HG03457 (cell line): Measurements from ENCODE around the gene WDR73.
"Not testable (repeated sequence)": the region's sequence is repeated elsewhere in the genome, so short reads cannot be mapped to it uniquely, and the experiment has no call there.

Experiments used
- ATAC-seq: cut with Tn5 transposase; IDR thresholded peaks from one replicate; pipeline ENCODE4 v1.9.1; 2021; ENCODE audit warnings: moderate number of reproducible peaks; ENCODE audit not compliant: unreplicated experiment

The WDR73 gene

GRCh38 chr15:84653910-84654688 lies at the start of gene WDR73:
Gene WDR73, minus strand, starts transcription at chr15:84654283. Its CDS starts 9 bp downstream, at chr15:84654274.
- ATAC-seq: peak; percentile 74

GRCh38 chr15:84703808-84704207 lies 49.7 kb upstream of the WDR73 start:
- no peak for ATAC-seq

- no peak for ATAC-seq
Observed at GRCh38 chr15:84702961-84703482, 48.9 kb upstream of the WDR73 start.

DNA sequence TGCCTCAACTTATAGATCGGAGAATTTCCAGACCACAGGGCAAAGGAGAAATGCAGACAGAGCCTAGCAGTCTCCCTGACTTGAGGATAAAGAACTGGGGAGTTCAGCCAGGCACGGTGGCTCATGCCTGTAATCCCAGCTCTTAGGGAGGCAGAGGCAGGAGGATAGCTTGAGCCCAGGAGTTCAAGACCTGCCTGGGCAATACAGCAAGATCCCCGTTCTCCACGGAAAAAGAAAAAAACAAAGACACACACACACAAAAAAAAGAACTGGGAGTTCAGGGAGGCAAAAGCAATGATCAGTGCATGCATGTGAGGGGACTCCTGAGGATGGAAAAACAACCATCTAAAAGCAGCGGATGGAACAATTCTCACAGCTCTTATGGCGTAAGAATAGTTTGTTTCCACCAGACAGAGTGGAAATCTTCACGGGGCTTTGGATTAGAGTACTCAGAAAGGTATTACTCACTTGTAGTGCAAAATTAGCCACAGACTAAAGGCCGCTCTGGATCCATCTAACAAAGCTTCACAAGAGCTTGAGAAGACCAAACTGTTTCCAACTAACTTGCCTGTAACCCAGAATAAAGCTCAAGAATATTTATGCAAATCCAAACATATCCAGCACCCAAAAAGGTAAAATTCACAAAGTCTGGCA lies 45.6 kb upstream of the WDR73 start:
- no peak for ATAC-seq

DNA sequence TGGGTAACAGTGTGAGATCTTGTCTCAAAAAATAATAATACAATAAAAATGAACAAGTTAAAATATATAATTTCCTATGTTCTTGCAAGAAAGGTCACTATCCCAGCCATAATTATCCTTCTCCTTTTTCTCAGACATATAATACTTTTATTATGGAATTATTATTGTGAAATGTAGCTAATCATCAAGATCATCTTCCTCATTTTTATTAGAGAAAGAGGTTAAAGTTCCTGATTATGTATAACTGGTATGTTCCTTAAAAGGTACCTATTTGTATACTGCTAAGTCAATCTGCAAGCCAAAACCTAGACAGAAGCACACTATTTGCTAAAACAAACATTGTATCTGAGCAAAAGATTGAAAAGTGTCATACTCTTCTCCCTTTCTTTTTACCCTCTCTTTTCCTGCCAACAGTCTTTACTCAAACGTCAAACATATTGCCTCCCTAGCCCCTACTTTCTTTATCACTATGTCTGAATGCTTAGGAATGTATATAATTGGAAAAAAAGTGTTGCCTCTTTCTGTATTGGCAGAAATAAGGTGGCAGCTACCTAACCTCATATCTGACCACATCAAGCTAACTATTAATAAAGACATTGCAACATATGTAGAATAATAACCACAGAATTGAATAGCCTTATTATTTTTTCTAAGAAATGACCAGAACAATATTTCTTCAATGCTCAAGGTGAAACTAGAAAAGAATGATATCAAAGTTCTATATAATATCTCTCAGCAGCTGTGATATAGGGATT lies 43.3 kb upstream of the WDR73 start:
- no peak for ATAC-seq

- ATAC-seq: no peak
Observed at GRCh38 chr15:84696757-84697156, 42.7 kb upstream of the WDR73 start.

GRCh38 chr15:84690342-84690741 lies 36.3 kb upstream of the WDR73 start:
- no peak for ATAC-seq

DNA sequence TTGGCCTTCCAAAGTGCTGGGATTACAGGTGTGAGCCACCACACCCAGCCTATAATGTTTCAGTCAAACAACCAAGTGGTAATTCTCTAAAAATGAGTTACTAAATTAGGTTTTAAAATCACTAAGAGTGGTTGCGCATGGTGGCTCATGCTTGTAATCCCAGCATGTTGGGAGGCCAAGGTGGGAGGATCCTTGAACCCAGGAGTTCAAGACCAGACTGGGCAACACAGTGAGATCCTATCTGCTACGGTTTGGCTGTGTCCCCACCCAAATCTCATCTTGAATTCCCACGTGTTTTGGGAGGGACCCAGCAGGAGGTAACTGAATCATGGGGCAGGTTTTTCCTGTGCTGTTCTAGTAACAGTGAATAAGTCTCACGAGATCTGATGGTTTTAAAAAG lies 35.8 kb upstream of the WDR73 start:
- ATAC-seq: no peak

DNA sequence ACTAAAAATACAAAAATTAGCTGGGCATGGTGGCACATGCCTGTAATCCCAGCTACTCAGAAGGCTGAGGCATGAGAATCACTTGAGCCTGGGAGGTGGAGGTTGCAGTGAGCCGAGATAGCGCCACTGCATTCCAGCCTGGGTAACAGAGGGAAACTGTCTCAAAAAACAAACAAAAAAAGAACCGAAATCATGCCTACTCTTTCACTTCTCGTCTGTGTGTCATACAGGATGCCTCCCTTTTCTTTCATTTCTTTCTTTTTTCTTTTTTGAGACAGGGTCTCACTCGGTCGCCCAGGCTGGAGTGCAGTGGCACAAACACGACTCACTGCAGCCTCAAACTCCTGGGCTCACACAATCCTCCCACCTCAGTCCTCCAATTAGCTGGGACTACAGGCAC lies 32.4 kb upstream of the WDR73 start:
- ATAC-seq: not testable (repeated sequence)

DNA sequence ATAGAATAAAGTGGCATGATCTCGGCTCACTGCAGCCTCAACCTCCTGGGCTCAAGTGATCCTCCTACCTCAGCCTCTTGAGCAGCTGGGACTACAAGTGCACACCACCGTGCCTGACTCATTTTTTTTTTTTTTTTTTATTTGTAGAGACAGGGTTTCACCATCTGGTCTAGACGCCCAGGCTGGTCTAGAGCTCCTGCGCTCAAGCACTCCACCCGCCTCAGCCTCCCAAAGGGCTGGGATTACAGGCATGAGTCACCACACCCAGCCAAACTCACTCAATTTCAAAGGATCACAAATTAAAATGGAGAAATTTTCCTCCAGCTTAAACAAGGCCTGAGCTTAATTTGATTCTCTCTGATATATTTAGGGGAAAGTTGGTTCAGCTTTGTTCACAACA lies 31.2 kb upstream of the WDR73 start:
- ATAC-seq: no peak

GRCh38 chr15:84684092-84684491 lies 30.0 kb upstream of the WDR73 start:
- ATAC-seq: no peak

DNA sequence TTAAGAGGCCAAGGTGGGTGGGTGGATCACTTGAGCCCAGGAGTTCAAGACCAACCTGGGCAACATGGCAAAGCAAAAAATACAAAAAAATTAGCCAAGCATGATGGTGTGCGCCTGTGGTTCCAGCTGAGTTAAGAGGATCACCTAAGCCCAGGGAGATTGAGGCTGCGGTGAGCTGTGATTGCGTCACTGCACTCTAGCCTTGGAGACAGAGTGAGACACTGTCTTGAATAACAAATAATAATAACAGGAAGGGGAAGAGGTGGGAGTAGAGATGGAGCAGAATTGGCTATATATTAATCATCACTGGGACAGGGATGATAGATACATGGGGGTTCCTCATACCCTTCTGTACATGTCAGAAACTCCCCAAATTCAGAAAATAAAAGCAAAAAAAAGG lies 27.7 kb upstream of the WDR73 start:
- ATAC-seq: no peak

GRCh38 chr15:84671211-84671610 lies 17.1 kb upstream of the WDR73 start:
- no peak for ATAC-seq

GRCh38 chr15:84669726-84670125 lies 15.6 kb upstream of the WDR73 start:
- no peak for ATAC-seq

GRCh38 chr15:84668221-84668982 lies 14.3 kb upstream of the WDR73 start:
- no peak for ATAC-seq

- no peak for ATAC-seq
Observed at GRCh38 chr15:84666373-84666772, 12.3 kb upstream of the WDR73 start.

- no peak for ATAC-seq
Observed at GRCh38 chr15:84661001-84661400, 6.9 kb upstream of the WDR73 start.

- no peak for ATAC-seq
Observed at GRCh38 chr15:84659904-84660781, 6.1 kb upstream of the WDR73 start.

- no peak for ATAC-seq
Observed at GRCh38 chr15:84658788-84659411, 4.8 kb upstream of the WDR73 start.
